HS-27A (cell line): Measurements from ENCODE around the gene SLC9A8.

Source experiments
- DNase-seq: peaks from one replicate; pipeline ENCODE4 v3.0.0-alpha.2; 2012; ENCODE audit warnings: low read depth, missing footprints

SLC9A8 gene

GRCh38 chr20:49877386-49877921 is 64.8 kb downstream of the SLC9A8 start:
- no peak for DNase-seq

GRCh38 chr20:49878977-49879376 is 66.3 kb downstream of the SLC9A8 start:
- no peak for DNase-seq

GRCh38 chr20:49880177-49880576 is 67.5 kb downstream of the SLC9A8 start:
- DNase-seq, result no peak

GRCh38 chr20:49880724-49881445 is 68.3 kb downstream of the SLC9A8 start:
- DNase-seq, result no peak

- DNase-seq, result no peak
Measured at GRCh38 chr20:49882171-49882970, 69.7 kb downstream of the SLC9A8 start.

GRCh38 chr20:49883246-49883802 is 70.7 kb downstream of the SLC9A8 start:
- DNase-seq, result no peak

- DNase-seq, result no peak
Measured at GRCh38 chr20:49885558-49886332, 73.1 kb downstream of the SLC9A8 start.

GRCh38 chr20:49886571-49887213 is 74.1 kb downstream of the SLC9A8 start:
- no peak for DNase-seq

GRCh38 chr20:49887251-49888211 is 74.9 kb downstream of the SLC9A8 start:
- DNase-seq, result no peak

GRCh38 chr20:49888212-49889000 is 75.8 kb downstream of the SLC9A8 start:
- DNase-seq, result peak; percentile 8

GRCh38 chr20:49889001-49889934 is 76.6 kb downstream of the SLC9A8 start:
- DNase-seq, result no peak

- DNase-seq, result no peak
Measured at GRCh38 chr20:49889935-49890333, 77.3 kb downstream of the SLC9A8 start.

GRCh38 chr20:49890471-49891361 is 78.1 kb downstream of the SLC9A8 start:
- no peak for DNase-seq

GRCh38 chr20:49891476-49892110 is 79.0 kb downstream of the SLC9A8 start:
- no peak for DNase-seq

GRCh38 chr20:49892260-49892659 is 79.6 kb downstream of the SLC9A8 start:
- DNase-seq, result no peak

- DNase-seq, result no peak
Measured at GRCh38 chr20:49892817-49893216, 80.2 kb downstream of the SLC9A8 start.
